Astrocyte of the cerebellum (primary cell): ENCODE measurements around the gene DPYSL5.

Source experiments
- DNase-seq: peaks from one replicate; pipeline ENCODE4 v3.0.0-alpha.2; 2011; ENCODE audit warnings: low read depth
- H3K4me3 ChIP-seq: 2 replicates; pipeline ENCODE4 v1.5.1; 2011; ENCODE audit warnings: mild to moderate bottlenecking, low read depth, low read length, moderate library complexity
- CTCF ChIP-seq: IDR thresholded peaks from 2 replicates; pipeline ENCODE4 v1.5.1; 2012; ENCODE audit warnings: low read length, low read depth, moderate library complexity, mild to moderate bottlenecking; ENCODE audit errors: missing control alignments
- in situ Hi-C: cut with HindIII; loops from 2 replicates; pipeline ENCODE4 v1.10.0; 2017; ENCODE audit warnings: low sequenced_read_pairs

The DPYSL5 gene

GRCh38 chr2:26942543-26943295, 94.8 kb downstream of the DPYSL5 start:
- no peak overlapping the region for H3K4me3 ChIP-seq
- DNase-seq: peak; percentile 19
- TF ChIP-seq CTCF: peak; percentile 77
- in situ Hi-C loops: no loop called here

- in situ Hi-C loops: no loop called here
- DNase-seq: no peak
- H3K4me3 ChIP-seq: no peak overlapping the region
- no peak for TF ChIP-seq CTCF
These were observed 98.2 kb downstream of the DPYSL5 start for GRCh38 chr2:26945991-26946750.

GRCh38 chr2:26946841-26947784, 99.2 kb downstream of the DPYSL5 start:
- DNase-seq: no peak
- H3K4me3 ChIP-seq: no peak overlapping the region

GRCh38 chr2:26948800-26949199, 100.9 kb downstream of the DPYSL5 start:
- no peak for TF ChIP-seq CTCF
- H3K4me3 ChIP-seq: no peak overlapping the region
- in situ Hi-C loops: no loop called here
- no peak for DNase-seq

More at GRCh38 chr2:26946841-26947784, 99.2 kb downstream of the DPYSL5 start:
- in situ Hi-C loops: no loop called here
- TF ChIP-seq CTCF: no peak

- no peak overlapping the region for H3K4me3 ChIP-seq
- no peak for TF ChIP-seq CTCF
- DNase-seq: no peak
- in situ Hi-C loops: no loop called here
These were observed 102.3 kb downstream of the DPYSL5 start for GRCh38 chr2:26950246-26950645.

GRCh38 chr2:26951236-26951635, 103.3 kb downstream of the DPYSL5 start:
- no peak for TF ChIP-seq CTCF
- no peak overlapping the region for H3K4me3 ChIP-seq
- in situ Hi-C loops: no loop called here
- peak; percentile 23 for DNase-seq
